Suprapubic skin (tissue), 4 donors: ENCODE data around the gene FGD5. TPM values are rescaled to one million over a fixed set of nuclear protein-coding genes. Genes with fewer than 3 reads are reported as not detected.

Experiments
- DNase-seq, 2 donors: peaks; one replicate each; pipeline ENCODE4 v3.0.0-alpha.2; 2019; ENCODE audit warnings: low spot score in 2 of 2
- H3K27ac ChIP-seq: fragments of 200-600 bp; sonication (generic); one replicate; pipeline ENCODE4 v1.5.1; 2019
- H3K27me3 ChIP-seq: fragments of 200-600 bp; sonication (generic); one replicate; pipeline ENCODE4 v1.5.1; 2019
- H3K36me3 ChIP-seq: fragments of 200-600 bp; sonication (generic); one replicate; pipeline ENCODE4 v1.5.1; 2019
- H3K4me1 ChIP-seq: fragments of 200-600 bp; sonication (generic); one replicate; pipeline ENCODE4 v1.5.1; 2019
- H3K4me3 ChIP-seq: fragments of 200-600 bp; sonication (generic); one replicate; pipeline ENCODE4 v1.5.1; 2019; ENCODE audit warnings: mild to moderate bottlenecking
- H3K9me3 ChIP-seq: fragments of 200-600 bp; sonication (generic); one replicate; pipeline ENCODE4 v1.5.1; 2019
- EP300 ChIP-seq: sonication (generic); formaldehyde crosslinking; IDR thresholded peaks from one replicate; pipeline ENCODE4 v1.6.1; 2017; ENCODE audit warnings: antibody characterized with exemption
- POLR2A ChIP-seq, 2 donors: fragments of 450-650 bp; IDR thresholded peaks; one replicate each; pipeline ENCODE4 v1.6.1; 2017; ENCODE audit warnings: antibody characterized with exemption in 2 of 2, mild to moderate bottlenecking in 2 of 2, moderate library complexity in 2 of 2
- POLR2AphosphoS5 ChIP-seq, 3 donors: sonication (generic); formaldehyde crosslinking; IDR thresholded peaks; one replicate each; pipeline ENCODE4 v1.6.1; 2017; ENCODE audit warnings: antibody characterized with exemption in 3 of 3
- WGBS: methylation state at CpG from one replicate; pipeline ENCODE4 v1.1.5; 2018; 5-methylcytosine and 5-hydroxymethylcytosine counted together
- total RNA-seq, 4 donors: library from RNA; depleted of rRNA; stranded (reverse); fragments of >200 nt; gene quantifications; one replicate each; pipeline ENCODE4 v1.1.0, GENCODE V29; 2016
- TF ChIP-seq, protein P1 (sequence below), 2 donors: fragments of 200-600 bp in 1 of 2; fragments of 450-650 bp in 1 of 2; sonication (generic) in 1 of 2; IDR thresholded peaks; one replicate each; pipeline ENCODE4 v1.5.1; 2016 to 2019; ENCODE audit warnings: antibody characterized with exemption in 2 of 2, mild to moderate bottlenecking in 1 of 2, moderate library complexity in 1 of 2

Gene FGD5
- total RNA-seq, 4 donors from 2014 or later, result 2.8 to 15.5 (median 7.1) TPM

DNA sequence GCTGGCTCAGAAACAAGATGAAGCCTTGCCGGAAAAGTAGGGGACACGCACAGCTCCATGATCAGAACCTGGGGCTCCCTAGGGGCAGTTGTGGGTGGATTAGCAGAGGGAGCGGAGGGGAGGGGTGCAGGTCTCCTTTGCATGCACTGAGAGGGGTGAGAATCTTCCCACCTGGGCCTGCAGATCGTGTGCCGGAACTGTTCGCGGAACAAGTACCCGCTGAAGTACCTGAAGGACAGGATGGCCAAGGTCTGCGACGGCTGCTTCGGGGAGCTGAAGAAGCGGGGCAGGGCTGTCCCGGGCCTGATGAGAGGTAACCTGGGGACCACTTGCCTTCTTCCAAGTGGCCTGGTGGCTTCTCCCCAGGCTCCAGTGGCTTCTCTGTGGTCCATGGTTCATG lies 104.1 kb downstream of the FGD5 start:
- Histone ChIP-seq H3K4me1 (peaks cover 6% of the 10 kb centered on the region), H3K9me3 (no peaks in the 10 kb centered on the region), H3K36me3 (peaks cover 21% of the 10 kb centered on the region), H3K4me3 (no peak overlapping the region), H3K27ac (no peak overlapping the region), H3K27me3 (no peaks in the 10 kb centered on the region)
- TF ChIP-seq, protein P1, sequence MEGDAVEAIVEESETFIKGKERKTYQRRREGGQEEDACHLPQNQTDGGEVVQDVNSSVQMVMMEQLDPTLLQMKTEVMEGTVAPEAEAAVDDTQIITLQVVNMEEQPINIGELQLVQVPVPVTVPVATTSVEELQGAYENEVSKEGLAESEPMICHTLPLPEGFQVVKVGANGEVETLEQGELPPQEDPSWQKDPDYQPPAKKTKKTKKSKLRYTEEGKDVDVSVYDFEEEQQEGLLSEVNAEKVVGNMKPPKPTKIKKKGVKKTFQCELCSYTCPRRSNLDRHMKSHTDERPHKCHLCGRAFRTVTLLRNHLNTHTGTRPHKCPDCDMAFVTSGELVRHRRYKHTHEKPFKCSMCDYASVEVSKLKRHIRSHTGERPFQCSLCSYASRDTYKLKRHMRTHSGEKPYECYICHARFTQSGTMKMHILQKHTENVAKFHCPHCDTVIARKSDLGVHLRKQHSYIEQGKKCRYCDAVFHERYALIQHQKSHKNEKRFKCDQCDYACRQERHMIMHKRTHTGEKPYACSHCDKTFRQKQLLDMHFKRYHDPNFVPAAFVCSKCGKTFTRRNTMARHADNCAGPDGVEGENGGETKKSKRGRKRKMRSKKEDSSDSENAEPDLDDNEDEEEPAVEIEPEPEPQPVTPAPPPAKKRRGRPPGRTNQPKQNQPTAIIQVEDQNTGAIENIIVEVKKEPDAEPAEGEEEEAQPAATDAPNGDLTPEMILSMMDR (IDR thresholded peaks at IDR 0.05), result no peak
- TF ChIP-seq EP300 (no peak), POLR2AphosphoS5 (IDR thresholded peaks at IDR 0.05) (no peak), POLR2A (IDR thresholded peaks at IDR 0.05) (no peak)
- WGBS, result 90% methylated on average over 13 of the region's 13 CpGs
- peak; percentile 42 to 63 for DNase-seq

- H3K4me1 ChIP-seq, result peaks cover 6% of the 10 kb centered on the region
- H3K4me3 ChIP-seq, result no peak overlapping the region
- H3K9me3 ChIP-seq, result no peaks in the 10 kb centered on the region
- no peaks in the 10 kb centered on the region for H3K27me3 ChIP-seq
- DNase-seq, result peak; percentile 51 to 68
- peaks cover 21% of the 10 kb centered on the region for H3K36me3 ChIP-seq
- H3K27ac ChIP-seq, result no peak overlapping the region
- TF ChIP-seq POLR2A (IDR thresholded peaks at IDR 0.05) (no peak), POLR2AphosphoS5 (IDR thresholded peaks at IDR 0.05) (no peak), EP300 (no peak)
- TF ChIP-seq, protein P1 (IDR thresholded peaks at IDR 0.05), result no peak
- 70% methylated on average over 3 of the region's 6 CpGs for WGBS
Observed at GRCh38 chr3:14923476-14923875, 104.7 kb downstream of the FGD5 start.

GRCh38 chr3:14925729-14926591 lies 107.2 kb downstream of the FGD5 start:
- no peaks in the 10 kb centered on the region for H3K9me3 ChIP-seq
- peaks cover 21% of the 10 kb centered on the region for H3K36me3 ChIP-seq
- H3K27me3 ChIP-seq, result no peaks in the 10 kb centered on the region
- TF ChIP-seq, protein P1 (IDR thresholded peaks at IDR 0.05), result peak; percentile 7 to 34
- no peak for TF ChIP-seq POLR2AphosphoS5 (IDR thresholded peaks at IDR 0.05)
- H3K4me3 ChIP-seq, result no peak overlapping the region
- peaks cover 4% of the 10 kb centered on the region for H3K4me1 ChIP-seq
- no peak overlapping the region for H3K27ac ChIP-seq
- 57% methylated on average over 7 of the region's 9 CpGs for WGBS
- DNase-seq, result peak in 1 of 2 donors; percentile 40

GRCh38 chr3:14926592-14926991 lies 107.8 kb downstream of the FGD5 start:
- TF ChIP-seq POLR2A (IDR thresholded peaks at IDR 0.05) (no peak), POLR2AphosphoS5 (IDR thresholded peaks at IDR 0.05) (no peak), EP300 (no peak)
- TF ChIP-seq, protein P1 (IDR thresholded peaks at IDR 0.05), result no peak
- no peak for DNase-seq
- H3K36me3 ChIP-seq, result peaks cover 21% of the 10 kb centered on the region
- no peak overlapping the region for H3K4me3 ChIP-seq
- H3K27ac ChIP-seq, result no peak overlapping the region
- no peaks in the 10 kb centered on the region for H3K27me3 ChIP-seq
- no CpG with 5 or more reads among the region's 1 CpG for WGBS
- H3K4me1 ChIP-seq, result no peaks in the 10 kb centered on the region
- no peaks in the 10 kb centered on the region for H3K9me3 ChIP-seq

DNA sequence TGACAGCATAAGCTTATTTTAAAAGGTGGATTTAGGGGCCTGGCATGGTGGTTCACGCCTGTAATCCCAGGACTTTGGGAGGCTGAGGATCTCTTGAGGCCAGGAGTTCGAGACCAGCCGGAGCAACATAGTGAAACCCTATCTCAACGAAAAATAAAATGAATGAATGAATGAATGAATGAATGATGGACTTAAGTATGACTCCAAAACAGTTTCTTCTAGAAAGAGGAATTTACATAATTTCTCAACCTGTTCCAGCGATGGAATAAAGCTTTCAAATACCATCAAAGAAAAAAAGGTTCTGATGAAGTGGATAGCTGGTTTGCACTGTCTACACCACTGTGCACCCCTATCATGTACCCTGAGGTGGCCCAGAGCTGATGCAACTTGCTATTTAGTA lies 108.5 kb downstream of the FGD5 start:
- no peak for TF ChIP-seq EP300
- TF ChIP-seq POLR2A (IDR thresholded peaks at IDR 0.05), result no peak
- no peak for TF ChIP-seq POLR2AphosphoS5 (IDR thresholded peaks at IDR 0.05)
- TF ChIP-seq, protein P1 (IDR thresholded peaks at IDR 0.05), result no peak
- Histone ChIP-seq H3K4me1 (no peaks in the 10 kb centered on the region), H3K27me3 (no peaks in the 10 kb centered on the region), H3K9me3 (no peaks in the 10 kb centered on the region), H3K36me3 (peaks cover 18% of the 10 kb centered on the region), H3K4me3 (no peak overlapping the region), H3K27ac (no peak overlapping the region)
- 95% methylated on average over 5 of the region's 5 CpGs for whole genome bisulfite sequencing
- DNase-seq, result no peak
